Loucy (cell line): ENCODE results near the gene COL20A1.

Source experiments
- H2AFZ ChIP-seq: fragments of 200-600 bp; sonication (generic); 2 replicates; pipeline ENCODE4 v1.6.0; 2016; ENCODE audit warnings: antibody characterized with exemption, mild to moderate bottlenecking, low read length, moderate library complexity
- H3F3A ChIP-seq: fragments of 200-600 bp; 2 replicates; pipeline ENCODE4 v1.6.0; 2016; ENCODE audit warnings: antibody characterized with exemption, low read depth, mild to moderate bottlenecking
- H3K27me3 ChIP-seq: fragments of 200-600 bp; sonication (generic); 2 replicates; pipeline ENCODE4 v1.6.1; 2014; ENCODE audit warnings: low read length, mild to moderate bottlenecking; ENCODE audit not compliant: insufficient read depth, poor library complexity, severe bottlenecking
- H3K36me3 ChIP-seq: fragments of 200-600 bp; sonication (generic); 2 replicates; pipeline ENCODE4 v1.6.1; 2016; ENCODE audit warnings: low read length; ENCODE audit not compliant: insufficient read depth
- H3K4me1 ChIP-seq: fragments of 200-600 bp; sonication (generic); 2 replicates; pipeline ENCODE4 v1.5.1; 2014; ENCODE audit warnings: low read length, mild to moderate bottlenecking; ENCODE audit not compliant: insufficient read depth, poor library complexity, severe bottlenecking
- H3K4me2 ChIP-seq: fragments of 200-600 bp; sonication (generic); 2 replicates; pipeline ENCODE4 v1.6.0; 2014; ENCODE audit warnings: antibody characterized with exemption, low read length, low read depth, mild to moderate bottlenecking; ENCODE audit not compliant: poor library complexity, severe bottlenecking
- H3K4me3 ChIP-seq: fragments of 200-600 bp; sonication (generic); 2 replicates; pipeline ENCODE4 v1.5.1; 2014; ENCODE audit warnings: low read length, mild to moderate bottlenecking, mixed read lengths; ENCODE audit not compliant: poor library complexity, severe bottlenecking
- H3K79me2 ChIP-seq: fragments of 200-600 bp; sonication (generic); 2 replicates; pipeline ENCODE4 v1.6.1; 2014; ENCODE audit warnings: low read length; ENCODE audit not compliant: insufficient read depth
- H3K9ac ChIP-seq: fragments of 200-600 bp; sonication (generic); 2 replicates; pipeline ENCODE4 v1.6.0; 2014; ENCODE audit warnings: mild to moderate bottlenecking, low read depth, low read length, moderate library complexity; ENCODE audit not compliant: poor library complexity, severe bottlenecking
- H3K9me2 ChIP-seq: fragments of 200-600 bp; sonication (generic); replicated peaks from 2 replicates; pipeline ENCODE4 v1.6.1; 2016; ENCODE audit warnings: low read depth, low read length, mixed read lengths
- H3K9me3 ChIP-seq: fragments of 200-600 bp; sonication (generic); 2 replicates; pipeline ENCODE4 v1.6.1; 2014; ENCODE audit warnings: mild to moderate bottlenecking, antibody characterized with exemption, low read length, low read depth; ENCODE audit not compliant: insufficient read depth
- H4K20me1 ChIP-seq: fragments of 200-600 bp; sonication (generic); 2 replicates; pipeline ENCODE4 v1.6.0; 2014; ENCODE audit warnings: antibody characterized with exemption, low read length, mild to moderate bottlenecking; ENCODE audit not compliant: insufficient read depth, poor library complexity, severe bottlenecking
- CTCF ChIP-seq: fragments of 200-600 bp; sonication (generic); conservative IDR thresholded peaks from 2 replicates; pipeline ENCODE4 v1.5.1; 2014; ENCODE audit warnings: mild to moderate bottlenecking, antibody characterized with exemption, low read length
- EZH2phosphoT487 ChIP-seq: fragments of 200-600 bp; IDR thresholded peaks from 2 replicates; pipeline ENCODE4 v1.6.1; 2018; ENCODE audit warnings: antibody characterized with exemption, mild to moderate bottlenecking, moderate library complexity, borderline replicate concordance

COL20A1 gene

DNA sequence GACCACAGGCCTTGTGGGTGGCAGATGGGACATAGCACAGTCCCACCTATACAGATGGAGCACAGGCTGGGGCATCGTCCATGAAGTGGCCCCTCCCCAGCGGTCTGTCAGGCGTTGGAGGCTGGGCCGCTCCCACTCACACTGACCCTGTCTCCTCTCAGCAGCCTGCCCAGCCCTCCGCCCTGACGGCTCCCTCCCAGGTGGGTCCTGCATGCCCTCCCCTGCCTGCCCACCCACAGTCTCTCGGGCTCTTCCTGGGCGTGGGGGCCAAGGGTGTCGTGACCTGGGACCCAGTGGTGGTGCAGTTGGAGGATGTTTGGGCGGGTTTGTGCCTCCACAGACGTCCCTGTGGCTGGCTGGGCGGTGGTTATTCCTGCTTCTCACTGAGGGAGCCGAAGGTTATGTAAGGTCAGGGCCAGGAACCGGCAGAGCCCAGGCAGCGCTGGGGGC is 22.3 kb downstream of the COL20A1 start:
- Histone ChIP-seq H3K9ac (no peak overlapping the region), H3K79me2 (no peaks in the 10 kb centered on the region), H2AFZ (no peak overlapping the region), H3K4me3 (no peak overlapping the region), H4K20me1 (no peaks in the 10 kb centered on the region), H3K27me3 (no peaks in the 10 kb centered on the region), H3K4me1 (peaks cover 7% of the 10 kb centered on the region), H3K9me3 (no peaks in the 10 kb centered on the region), H3K36me3 (no peaks in the 10 kb centered on the region), H3F3A (no peaks in the 10 kb centered on the region), H3K9me2 (no peaks in the 10 kb centered on the region), H3K4me2 (no peak overlapping the region)
- no peak for TF ChIP-seq CTCF
- no peak for TF ChIP-seq EZH2phosphoT487

- Histone ChIP-seq H3K36me3 (no peaks in the 10 kb centered on the region), H3K4me1 (peaks cover 7% of the 10 kb centered on the region), H3F3A (no peaks in the 10 kb centered on the region), H4K20me1 (no peaks in the 10 kb centered on the region), H3K9me2 (no peaks in the 10 kb centered on the region), H3K79me2 (no peaks in the 10 kb centered on the region), H3K9me3 (no peaks in the 10 kb centered on the region), H2AFZ (no peak overlapping the region), H3K4me3 (no peak overlapping the region), H3K4me2 (no peak overlapping the region), H3K27me3 (no peaks in the 10 kb centered on the region), H3K9ac (no peak overlapping the region)
- no peak for TF ChIP-seq CTCF
- no peak for TF ChIP-seq EZH2phosphoT487
These were observed 22.9 kb downstream of the COL20A1 start for GRCh38 chr20:63315731-63316491.

- Histone ChIP-seq H3K9ac (no peak overlapping the region), H2AFZ (no peak overlapping the region), H3K9me2 (no peaks in the 10 kb centered on the region), H3K36me3 (no peaks in the 10 kb centered on the region), H3K4me3 (no peak overlapping the region), H3F3A (no peaks in the 10 kb centered on the region), H3K4me2 (no peak overlapping the region), H3K4me1 (peaks cover 7% of the 10 kb centered on the region), H3K79me2 (no peaks in the 10 kb centered on the region), H3K9me3 (no peaks in the 10 kb centered on the region), H4K20me1 (no peaks in the 10 kb centered on the region), H3K27me3 (no peaks in the 10 kb centered on the region)
- TF ChIP-seq EZH2phosphoT487 (no peak), CTCF (no peak)
These were observed 23.5 kb downstream of the COL20A1 start for GRCh38 chr20:63316502-63316921.
